HFF-Myc (cell line): ENCODE results near the gene EPHB2.

Experiments
- DNase-seq: peaks from one replicate; pipeline ENCODE4 v3.0.0-alpha.2; 2011; ENCODE audit warnings: low read depth; ENCODE audit errors: extremely low read depth
- H3K4me3 ChIP-seq: replicated peaks from 2 replicates; pipeline ENCODE4 v1.5.1; 2011; ENCODE audit warnings: low read depth, mild to moderate bottlenecking, control low read depth, low read length
- TF ChIP-seq, protein P1 (sequence below): IDR thresholded peaks from 2 replicates; pipeline ENCODE4 v1.5.1; 2012; ENCODE audit warnings: mild to moderate bottlenecking, low read depth, low read length, control low read depth; ENCODE audit errors: missing control alignments

The EPHB2 gene

DNA sequence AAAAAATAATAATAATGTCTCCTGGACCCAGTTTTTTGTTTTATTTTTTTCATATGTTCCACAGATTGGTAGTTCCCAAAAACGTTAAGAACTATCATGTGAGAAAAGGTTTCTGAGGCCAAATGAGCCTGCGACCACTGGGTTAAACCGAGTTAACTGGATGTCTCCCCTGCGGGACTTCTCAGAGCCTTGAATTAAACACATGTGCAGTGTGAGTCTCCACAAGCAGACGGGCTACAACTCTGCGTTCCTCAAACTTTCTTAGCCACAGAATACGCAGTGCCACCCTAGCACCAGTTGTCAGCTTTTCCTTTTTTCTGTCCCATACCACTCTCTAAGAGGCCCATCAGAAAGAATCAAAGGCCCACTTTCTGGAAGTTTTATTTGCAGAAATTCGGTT, 164.1 kb downstream of the EPHB2 start:
- no peak for DNase-seq
- TF ChIP-seq, protein P1, sequence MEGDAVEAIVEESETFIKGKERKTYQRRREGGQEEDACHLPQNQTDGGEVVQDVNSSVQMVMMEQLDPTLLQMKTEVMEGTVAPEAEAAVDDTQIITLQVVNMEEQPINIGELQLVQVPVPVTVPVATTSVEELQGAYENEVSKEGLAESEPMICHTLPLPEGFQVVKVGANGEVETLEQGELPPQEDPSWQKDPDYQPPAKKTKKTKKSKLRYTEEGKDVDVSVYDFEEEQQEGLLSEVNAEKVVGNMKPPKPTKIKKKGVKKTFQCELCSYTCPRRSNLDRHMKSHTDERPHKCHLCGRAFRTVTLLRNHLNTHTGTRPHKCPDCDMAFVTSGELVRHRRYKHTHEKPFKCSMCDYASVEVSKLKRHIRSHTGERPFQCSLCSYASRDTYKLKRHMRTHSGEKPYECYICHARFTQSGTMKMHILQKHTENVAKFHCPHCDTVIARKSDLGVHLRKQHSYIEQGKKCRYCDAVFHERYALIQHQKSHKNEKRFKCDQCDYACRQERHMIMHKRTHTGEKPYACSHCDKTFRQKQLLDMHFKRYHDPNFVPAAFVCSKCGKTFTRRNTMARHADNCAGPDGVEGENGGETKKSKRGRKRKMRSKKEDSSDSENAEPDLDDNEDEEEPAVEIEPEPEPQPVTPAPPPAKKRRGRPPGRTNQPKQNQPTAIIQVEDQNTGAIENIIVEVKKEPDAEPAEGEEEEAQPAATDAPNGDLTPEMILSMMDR = no peak
- H3K4me3 ChIP-seq = no peak overlapping the region

DNA sequence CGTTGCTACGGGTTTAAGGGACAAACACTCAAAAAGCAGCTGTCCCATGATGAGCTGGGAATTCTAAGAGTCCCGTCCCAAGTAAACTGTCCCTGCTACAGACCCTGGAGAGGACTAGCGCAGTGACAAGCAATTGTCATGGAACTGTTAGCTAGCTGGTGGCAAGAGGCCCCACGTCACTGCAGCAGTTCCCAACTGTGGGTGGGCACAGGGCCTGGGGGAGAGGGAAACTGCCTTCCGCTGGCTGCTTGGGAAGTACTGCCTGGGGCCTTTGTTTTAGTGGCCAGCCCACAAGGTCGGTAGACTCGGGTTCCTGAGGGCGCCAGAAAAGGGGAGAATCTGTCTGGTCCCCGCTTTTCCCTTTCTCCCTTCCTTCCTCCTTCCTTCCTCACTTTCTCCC, 164.6 kb downstream of the EPHB2 start:
- DNase-seq = no peak
- TF ChIP-seq, protein P1 = no peak
- no peak overlapping the region for H3K4me3 ChIP-seq

DNA sequence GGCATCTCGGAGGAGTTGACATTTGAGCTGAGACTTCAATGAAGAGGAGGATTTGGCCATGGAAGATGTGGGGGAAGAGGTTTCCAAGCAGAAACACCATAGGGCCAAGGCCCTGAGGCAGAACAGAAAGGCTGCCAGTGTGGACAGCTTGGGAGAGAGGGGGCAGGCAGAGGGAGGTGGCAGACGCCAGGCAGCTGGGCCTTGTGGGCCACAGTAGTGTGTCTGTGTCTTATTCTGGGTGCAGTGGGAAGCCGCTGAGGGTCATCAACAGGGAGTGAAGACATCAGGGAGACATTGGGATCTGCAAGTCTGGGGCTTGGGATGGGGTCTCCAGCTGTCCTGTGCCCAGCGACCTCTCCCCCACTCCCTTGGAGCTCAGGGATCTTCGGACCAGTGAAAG, 165.2 kb downstream of the EPHB2 start:
- DNase-seq = no peak
- H3K4me3 ChIP-seq = no peak overlapping the region
- TF ChIP-seq, protein P1 = no peak

DNA sequence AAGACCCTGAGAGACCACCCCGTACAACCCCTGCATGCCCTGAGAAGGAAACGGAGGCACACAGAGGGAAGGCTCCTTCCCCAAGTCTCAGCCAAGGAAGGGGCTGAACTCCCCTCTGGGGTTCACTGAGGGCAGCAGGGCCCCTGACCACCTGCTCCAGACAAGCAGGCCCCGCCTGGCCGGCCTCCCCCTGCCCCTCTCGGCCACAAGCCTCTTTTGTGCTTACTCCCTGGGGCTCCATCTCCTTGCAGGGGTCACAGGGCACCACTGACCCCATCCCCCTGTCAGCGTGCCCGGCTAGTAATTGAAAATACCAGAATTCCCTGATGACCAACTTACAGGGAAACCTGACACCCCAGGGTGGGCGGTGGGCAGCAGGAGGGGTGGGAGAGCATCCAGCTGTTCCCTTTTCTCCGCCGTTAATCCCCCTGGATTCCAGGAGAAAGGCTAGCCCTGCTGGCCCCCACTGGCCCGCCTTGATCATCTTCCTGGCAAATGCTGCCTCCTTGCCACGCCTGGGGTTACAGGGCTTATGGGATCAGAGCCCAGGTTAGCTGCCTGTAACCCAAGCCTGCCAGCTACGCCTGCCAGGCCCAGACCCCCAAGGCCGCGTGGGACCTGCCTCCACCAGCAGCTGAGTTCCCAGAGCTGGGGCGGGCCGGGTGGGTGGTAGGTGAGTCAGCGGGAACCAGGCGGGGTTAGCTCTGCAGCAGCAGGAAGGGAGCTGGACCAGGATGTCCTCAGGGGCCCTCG, 165.9 kb downstream of the EPHB2 start:
- H3K4me3 ChIP-seq = no peak overlapping the region
- TF ChIP-seq, protein P1 = no peak
- no peak for DNase-seq

DNA sequence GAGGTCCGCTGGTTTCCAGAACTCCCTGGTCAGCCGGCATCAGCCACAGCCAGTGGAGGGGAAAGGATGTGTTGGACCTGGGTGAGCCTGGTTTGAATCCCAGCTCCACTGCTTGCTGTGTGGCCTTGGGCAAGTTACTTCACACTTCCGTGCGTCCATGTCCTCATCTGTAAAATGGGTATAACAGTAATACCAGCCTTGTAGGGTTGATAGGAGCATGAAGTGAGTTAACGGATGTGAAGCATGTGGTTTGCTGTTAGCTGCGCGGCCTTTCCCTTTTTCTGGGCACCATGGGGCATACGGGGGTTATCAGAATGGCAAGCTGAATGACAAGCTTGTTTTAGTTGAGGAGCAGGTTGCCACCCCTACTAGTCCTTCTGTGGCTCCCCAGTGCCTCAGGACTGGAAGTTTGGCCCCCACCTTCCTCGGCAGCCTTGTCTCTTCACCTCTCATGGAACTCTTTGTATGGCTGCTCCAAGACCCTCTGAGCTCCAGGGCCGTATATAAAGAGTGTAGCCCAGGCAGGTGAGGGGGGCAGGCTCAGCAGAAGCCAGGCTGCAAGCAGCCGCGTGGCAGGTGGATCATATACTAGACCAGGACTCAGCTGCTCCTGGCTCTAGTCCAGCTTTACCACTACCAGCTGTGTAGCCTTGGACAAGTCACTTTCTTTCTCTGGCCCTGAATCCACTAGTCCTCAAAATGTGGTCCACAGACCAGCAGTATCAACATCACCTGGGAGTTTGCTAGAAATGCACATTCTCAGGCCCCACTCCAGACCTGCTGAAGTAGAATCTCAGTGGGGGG, 166.7 kb downstream of the EPHB2 start:
- no peak overlapping the region for H3K4me3 ChIP-seq
- TF ChIP-seq, protein P1 = no peak
- DNase-seq = no peak

DNA sequence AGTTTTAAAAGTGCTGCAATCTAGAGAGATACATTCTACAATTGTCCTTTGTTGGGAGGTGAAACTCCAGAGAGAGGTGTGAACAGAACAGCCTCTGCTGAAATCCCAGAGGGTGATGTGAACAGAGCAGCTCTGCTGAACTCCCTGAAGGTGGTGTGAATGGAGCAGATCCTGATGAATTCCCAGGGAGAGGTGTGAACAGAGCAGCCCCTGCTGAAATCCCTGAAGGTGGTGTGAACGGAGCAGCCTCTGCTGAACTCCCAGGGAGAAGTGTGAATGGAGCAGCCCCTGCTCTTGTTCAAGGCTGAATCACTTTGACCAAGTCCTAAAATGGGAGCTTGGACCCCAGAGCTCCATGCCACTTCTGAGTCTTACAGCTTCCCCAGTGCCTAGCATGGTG, 167.3 kb downstream of the EPHB2 start:
- DNase-seq = no peak
- TF ChIP-seq, protein P1 = no peak
- H3K4me3 ChIP-seq = no peak overlapping the region

DNA sequence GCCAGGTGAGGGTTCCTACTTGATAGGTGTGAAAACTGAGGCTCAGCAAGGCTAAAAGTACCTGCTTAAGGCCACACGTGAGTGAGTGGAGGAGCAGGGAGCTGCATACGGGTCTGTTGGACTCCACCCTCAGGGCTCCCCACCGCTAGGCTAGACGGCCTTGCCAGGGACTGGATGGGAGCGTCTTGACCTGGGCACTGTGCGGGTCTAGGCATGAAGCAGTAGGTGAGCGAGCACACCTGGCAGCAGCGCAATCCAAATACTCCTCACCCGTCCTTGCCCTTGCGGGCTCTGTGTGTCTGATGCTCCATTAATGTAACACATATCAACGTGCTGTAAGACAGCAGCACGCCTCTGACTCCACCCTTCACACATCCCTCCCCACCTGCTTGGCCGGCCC, 168.0 kb downstream of the EPHB2 start:
- no peak overlapping the region for H3K4me3 ChIP-seq
- no peak for DNase-seq
- TF ChIP-seq, protein P1 = no peak
